HG03280 (cell line): ENCODE measurements around the gene KATNAL2.
"Not testable (repeated sequence)": the region's sequence is repeated elsewhere in the genome, so short reads cannot be mapped to it uniquely, and the experiment has no call there.

ENCODE experiments used
- ATAC-seq: cut with Tn5 transposase; IDR thresholded peaks from one replicate; pipeline ENCODE4 v1.9.1; 2021; ENCODE audit warnings: mild to moderate bottlenecking, moderate library complexity; ENCODE audit not compliant: unreplicated experiment

KATNAL2 gene

GRCh38 chr18:46939337-46939963 lies 22.0 kb downstream of the KATNAL2 start:
- ATAC-seq, result no peak

DNA sequence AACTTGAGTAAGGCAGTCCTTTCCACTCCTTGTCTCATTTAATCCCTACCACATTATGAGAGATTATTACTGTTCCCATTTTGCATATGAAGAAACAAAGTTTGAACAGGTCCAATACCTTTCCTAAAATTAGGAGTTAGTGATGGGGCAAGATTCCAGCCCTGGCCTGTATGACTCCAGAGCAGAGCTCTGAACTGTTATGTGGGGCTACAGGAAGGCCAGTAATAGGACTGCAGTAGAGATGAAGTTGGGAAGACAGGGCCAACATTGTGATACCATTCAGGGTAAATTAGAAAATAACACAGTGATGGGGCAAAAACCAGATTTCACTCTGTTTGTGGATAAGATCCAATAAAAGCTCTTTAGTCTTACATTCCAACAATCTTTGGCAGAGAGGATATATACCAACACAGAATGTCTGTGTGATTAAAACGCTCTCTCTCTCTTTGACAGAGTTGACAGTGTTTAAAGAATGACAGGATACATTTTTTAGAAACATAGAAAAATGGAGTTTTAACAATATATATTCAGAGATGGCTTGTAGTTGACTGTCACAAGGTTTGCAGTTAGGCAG lies 22.7 kb downstream of the KATNAL2 start:
- no peak for ATAC-seq

DNA sequence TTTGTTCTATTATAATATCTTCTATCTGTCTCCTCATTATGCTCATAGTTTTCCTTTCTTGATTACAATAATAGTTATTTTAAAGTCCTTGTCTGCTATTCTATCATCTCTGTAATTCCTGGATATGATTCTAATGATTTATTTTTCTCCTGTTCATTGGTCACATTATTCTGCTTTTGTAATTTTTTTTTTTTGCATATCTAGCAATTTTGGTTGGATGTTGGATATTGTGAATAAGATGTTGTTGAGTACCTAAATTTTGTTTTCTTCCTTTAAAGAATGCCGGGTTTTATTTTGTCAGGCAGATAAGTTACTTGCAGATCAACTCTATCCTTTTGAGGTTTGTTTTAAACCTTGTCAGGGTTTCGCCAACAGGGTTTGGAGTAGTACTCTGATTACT lies 25.2 kb downstream of the KATNAL2 start:
- no peak for ATAC-seq

GRCh38 chr18:46946656-46947282 lies 29.4 kb downstream of the KATNAL2 start:
- peak; percentile 96 for ATAC-seq

GRCh38 chr18:46950064-46950656 lies 32.8 kb downstream of the KATNAL2 start:
- no peak for ATAC-seq

DNA sequence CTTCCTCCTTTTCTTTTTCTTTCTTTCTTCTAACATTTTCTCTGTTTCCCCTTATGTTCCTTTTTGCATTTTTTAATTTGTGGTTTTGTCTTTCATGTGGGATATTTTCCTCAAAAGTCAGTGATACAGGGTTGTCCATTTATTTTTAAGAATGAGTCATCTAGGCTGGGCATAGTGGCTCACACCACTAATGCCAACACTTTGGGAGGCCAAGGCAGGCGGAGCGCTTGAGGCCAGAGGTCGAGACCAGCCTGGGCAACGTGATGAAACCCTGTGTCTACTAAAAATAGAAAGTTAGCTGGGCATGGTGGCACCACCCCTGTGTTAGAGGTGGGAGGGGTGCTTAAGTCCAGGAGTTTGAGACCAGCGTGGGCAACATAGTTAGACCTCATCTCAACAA lies 35.8 kb downstream of the KATNAL2 start:
- no peak for ATAC-seq

- no peak for ATAC-seq
Measured at GRCh38 chr18:46958209-46958608, 40.8 kb downstream of the KATNAL2 start.

DNA sequence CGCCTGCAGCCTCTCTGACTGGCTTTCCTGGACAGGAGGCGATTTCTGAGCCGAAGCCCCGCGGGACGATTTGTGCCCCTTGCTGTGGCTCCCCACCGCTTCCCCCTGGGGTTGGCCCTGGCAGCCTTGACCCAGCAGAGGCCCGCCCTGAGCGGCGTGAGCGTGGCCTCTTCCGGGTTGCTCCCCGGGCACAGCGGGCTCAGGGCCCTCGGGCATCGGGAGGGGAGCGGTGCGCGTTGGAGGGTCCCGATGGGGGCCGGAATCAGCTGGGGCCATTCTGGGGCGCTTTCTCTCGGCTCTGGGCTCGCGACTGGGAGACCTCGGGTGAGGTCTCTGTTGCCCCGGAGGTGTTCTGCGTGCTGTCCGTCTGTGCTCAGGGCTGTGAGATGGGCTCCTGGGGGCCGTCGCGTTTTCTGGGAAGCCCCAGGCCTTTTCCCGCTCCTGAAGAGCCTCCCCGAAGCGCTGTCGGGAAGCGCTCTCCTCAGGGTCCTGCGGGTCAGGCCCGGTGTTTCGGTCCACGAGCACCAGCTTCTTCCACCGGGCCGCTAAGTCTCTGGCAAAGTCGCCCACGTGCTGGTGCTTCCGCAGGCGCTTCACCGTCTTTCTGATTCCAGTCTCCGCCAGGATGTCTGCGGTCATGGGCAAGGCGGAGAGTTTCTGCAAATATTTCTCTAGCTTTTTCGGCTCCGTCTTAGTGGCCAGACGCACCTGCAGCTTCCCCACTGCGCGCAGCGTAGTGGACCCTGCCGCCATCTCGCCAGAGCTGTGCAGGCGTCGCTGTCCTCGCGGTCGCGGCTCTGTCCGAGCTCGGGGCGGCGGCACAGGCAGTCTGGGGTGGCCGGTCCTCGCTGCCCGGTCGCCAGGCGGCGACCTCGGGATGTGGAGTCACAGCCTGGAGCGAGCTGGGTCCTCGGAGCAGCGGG lies 46.5 kb downstream of the KATNAL2 start:
- not testable (repeated sequence) for ATAC-seq

DNA sequence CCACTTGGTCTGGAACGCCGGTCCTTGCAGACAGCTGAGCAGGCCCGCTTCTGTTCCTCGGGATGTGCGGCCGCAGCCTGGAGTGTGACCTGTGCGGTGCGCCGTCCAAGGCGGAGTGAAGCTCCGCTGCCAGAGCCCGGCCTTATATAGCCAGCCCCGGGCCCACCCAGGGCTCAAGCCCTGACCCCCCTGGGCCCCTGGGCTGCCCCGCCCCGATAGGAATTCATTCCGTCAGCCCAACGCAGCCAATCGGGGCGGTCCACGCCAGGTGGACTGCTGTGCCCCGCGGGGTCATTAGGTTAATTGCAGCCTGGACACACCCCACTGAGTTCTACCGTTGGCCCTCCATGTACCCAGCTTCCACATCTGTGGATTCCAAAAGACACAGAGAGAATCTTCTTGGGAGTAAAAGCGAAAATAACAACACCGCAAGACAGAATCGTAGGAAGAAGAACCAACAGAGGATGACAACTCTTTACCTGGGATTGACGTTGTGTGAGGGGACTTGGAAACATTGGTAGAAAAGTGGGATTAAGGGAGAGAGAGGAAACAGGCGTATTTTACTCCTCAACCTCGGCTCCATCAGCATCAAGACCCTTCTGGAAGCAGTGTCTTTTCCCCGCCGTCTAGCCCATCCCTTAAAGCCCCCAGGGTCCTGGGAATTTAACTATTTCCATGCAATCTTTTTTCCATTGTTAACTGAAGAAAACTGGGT lies 47.3 kb downstream of the KATNAL2 start:
- not testable (repeated sequence) for ATAC-seq

DNA sequence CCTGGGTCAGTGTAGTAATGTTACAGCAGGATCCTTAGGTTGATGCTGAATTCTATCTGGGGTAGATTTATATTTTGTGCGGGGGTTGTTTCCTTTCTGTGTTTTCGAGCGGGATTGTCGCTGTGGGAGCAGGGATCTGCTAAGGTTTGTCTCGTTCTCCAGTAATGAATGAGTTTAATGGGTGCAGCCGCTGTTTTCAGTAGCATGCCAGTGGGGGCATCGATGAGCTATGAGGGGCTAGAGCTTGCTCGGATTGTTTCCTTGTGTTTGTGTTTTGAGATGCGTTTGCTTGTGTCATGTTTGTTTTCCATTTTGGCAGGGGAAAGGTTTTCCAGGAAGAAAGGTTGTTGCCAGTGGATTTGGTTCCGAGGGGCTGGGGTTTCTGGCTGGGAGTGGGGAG lies 48.9 kb downstream of the KATNAL2 start:
- not testable (repeated sequence) for ATAC-seq

DNA sequence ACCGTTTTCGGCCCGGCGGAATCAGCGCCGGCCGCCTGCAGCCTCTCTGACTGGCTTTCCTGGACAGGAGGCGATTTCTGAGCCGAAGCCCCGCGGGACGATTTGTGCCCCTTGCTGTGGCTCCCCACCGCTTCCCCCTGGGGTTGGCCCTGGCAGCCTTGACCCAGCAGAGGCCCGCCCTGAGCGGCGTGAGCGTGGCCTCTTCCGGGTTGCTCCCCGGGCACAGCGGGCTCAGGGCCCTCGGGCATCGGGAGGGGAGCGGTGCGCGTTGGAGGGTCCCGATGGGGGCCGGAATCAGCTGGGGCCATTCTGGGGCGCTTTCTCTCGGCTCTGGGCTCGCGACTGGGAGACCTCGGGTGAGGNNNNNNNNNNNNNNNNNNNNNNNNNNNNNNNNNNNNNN lies 52.1 kb downstream of the KATNAL2 start:
- ATAC-seq, result not testable (repeated sequence)

DNA sequence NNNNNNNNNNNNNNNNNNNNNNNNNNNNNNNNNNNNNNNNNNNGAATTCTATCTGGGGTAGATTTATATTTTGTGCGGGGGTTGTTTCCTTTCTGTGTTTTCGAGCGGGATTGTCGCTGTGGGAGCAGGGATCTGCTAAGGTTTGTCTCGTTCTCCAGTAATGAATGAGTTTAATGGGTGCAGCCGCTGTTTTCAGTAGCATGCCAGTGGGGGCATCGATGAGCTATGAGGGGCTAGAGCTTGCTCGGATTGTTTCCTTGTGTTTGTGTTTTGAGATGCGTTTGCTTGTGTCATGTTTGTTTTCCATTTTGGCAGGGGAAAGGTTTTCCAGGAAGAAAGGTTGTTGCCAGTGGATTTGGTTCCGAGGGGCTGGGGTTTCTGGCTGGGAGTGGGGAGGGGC lies 102.5 kb downstream of the KATNAL2 start:
- ATAC-seq, result not testable (repeated sequence)

DNA sequence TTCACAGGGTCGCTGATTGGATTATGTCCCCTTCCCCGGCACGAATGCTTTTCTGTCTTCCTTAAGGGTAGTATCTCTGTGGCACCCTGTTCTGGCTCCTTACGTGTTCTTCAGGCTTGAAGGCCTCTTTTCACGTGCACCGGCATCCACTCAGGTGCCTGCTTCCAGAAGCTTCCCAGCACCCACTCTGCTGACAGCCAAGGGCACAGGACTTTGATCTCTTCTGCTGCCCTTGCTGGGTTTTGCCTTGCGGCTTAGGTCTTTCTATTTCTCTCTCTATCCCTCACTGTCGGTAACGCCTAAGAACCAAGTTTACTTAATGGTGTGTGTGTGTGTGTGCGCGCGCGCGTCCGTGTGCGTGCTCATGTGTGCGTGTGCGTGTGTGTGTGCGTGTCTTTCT lies 103.4 kb downstream of the KATNAL2 start:
- not testable (repeated sequence) for ATAC-seq

GRCh38 chr18:47022821-47023220 lies 105.4 kb downstream of the KATNAL2 start:
- not testable (repeated sequence) for ATAC-seq

GRCh38 chr18:47023769-47024465 lies 106.5 kb downstream of the KATNAL2 start:
- not testable (repeated sequence) for ATAC-seq

GRCh38 chr18:47025557-47026174 lies 108.3 kb downstream of the KATNAL2 start:
- ATAC-seq, result not testable (repeated sequence)

- not testable (repeated sequence) for ATAC-seq
Measured at GRCh38 chr18:47028738-47029137, 111.3 kb downstream of the KATNAL2 start.

- not testable (repeated sequence) for ATAC-seq
Measured at GRCh38 chr18:47029684-47030353, 112.4 kb downstream of the KATNAL2 start.

GRCh38 chr18:47030887-47031286 lies 113.5 kb downstream of the KATNAL2 start:
- ATAC-seq, result not testable (repeated sequence)
